HCT116 (cell line): ENCODE measurements around the gene LYRM9. TPM values are rescaled to one million over a fixed set of nuclear protein-coding genes. Genes with fewer than 3 reads are reported as not detected.

Experiments
- ATAC-seq: fragments of 200-7000 bp; cut with Tn5 transposase; 2 replicates; pipeline ENCODE4 v1.9.1; 2020; ENCODE audit warnings: mild to moderate bottlenecking, moderate library complexity
- BruUV-seq: library from RNA; stranded (reverse); fragments of 400-500 nt; replicated peaks from 2 replicates; lab custom pipeline; 2021; lab: Mats Ljungman, UMichigan
- CTCF ChIA-PET: fragments of 300-600 bp; sonication (Branson Sonifier 250); formaldehyde crosslinking; loops from one replicate; lab custom pipeline; 2021; ENCODE audit warnings: antibody characterized with exemption; lab: Charles Lee
- POLR2A ChIA-PET: fragments of 300-600, 350-600 bp; sonication (Branson Sonifier 250); formaldehyde crosslinking; loops from one replicate; lab custom pipeline; 2021; ENCODE audit warnings: antibody characterized with exemption; lab: Charles Lee
- RAD21 ChIA-PET, 2 experiments: fragments of 300-600 bp; sonication (Branson Sonifier 250); formaldehyde crosslinking; loops; one replicate each; lab custom pipeline; 2023; ENCODE audit warnings: low total read pairs in 2 of 2; ENCODE audit not compliant: uncharacterized antibody in 2 of 2, unreplicated experiment in 2 of 2, low non-redundant PET in 1 of 2; lab: Charles Lee
- DNase-seq: peaks from one replicate; pipeline ENCODE4 v3.0.0-alpha.2; 2010; ENCODE audit warnings: low read depth, low spot score
- H2AFZ ChIP-seq: fragments of 200-600 bp; shearing (Covaris generic), sonication (generic); 2 replicates; pipeline ENCODE4 v1.6.1; 2017; ENCODE audit warnings: low read depth, mixed run types, mixed read lengths, antibody characterized with exemption, low read length; ENCODE audit not compliant: poor library complexity, severe bottlenecking
- H3K27ac ChIP-seq: 2 replicates; pipeline ENCODE4 v1.5.1; 2012; ENCODE audit warnings: low read depth, low read length
- H3K27me3 ChIP-seq: fragments of 200-600 bp; sonication (generic); 2 replicates; pipeline ENCODE4 v1.6.1; 2016; ENCODE audit warnings: mixed run types, low read length, mixed read lengths; ENCODE audit not compliant: insufficient read depth
- H3K36me3 ChIP-seq, 2 experiments: fragments of 200-500 bp in 1 of 2; fragments of 200-600 bp in 1 of 2; sonication (Bioruptor generic) in 1 of 2; sonication (generic) in 1 of 2; 2 replicates each; pipeline versions ENCODE4 v1.5.1 to v1.6.1; 2014 to 2016; ENCODE audit warnings: low read length in 2 of 2, inconsistent platforms in 1 of 2, mixed read lengths in 1 of 2, mixed run types in 1 of 2; ENCODE audit not compliant: insufficient read depth in 2 of 2, control insufficient read depth in 1 of 2
- H3K4me1 ChIP-seq, 2 experiments: fragments of 200-600 bp in 1 of 2; sonication (generic) in 1 of 2; 2 replicates each; pipeline versions ENCODE4 v1.5.1 to v1.6.1; 2012 to 2017; ENCODE audit warnings: low read length in 2 of 2, inconsistent platforms in 1 of 2, mild to moderate bottlenecking in 1 of 2, mixed read lengths in 1 of 2, mixed run types in 1 of 2, moderate library complexity in 1 of 2; ENCODE audit not compliant: insufficient read depth in 2 of 2, control insufficient read depth in 1 of 2
- H3K4me2 ChIP-seq: fragments of 200-600 bp; sonication (generic); 2 replicates; pipeline ENCODE4 v1.6.1; 2017; ENCODE audit warnings: mixed run types, low read length, mixed read lengths
- H3K4me3 ChIP-seq, 2 experiments: fragments of 200-600 bp in 1 of 2; sonication (generic) in 1 of 2; replicated peaks in 1 of 2; 2 replicates each; pipeline ENCODE4 v1.5.1; 2011 to 2016; ENCODE audit warnings: low read length in 2 of 2, control low read depth in 1 of 2, low read depth in 1 of 2, mild to moderate bottlenecking in 1 of 2, mixed read lengths in 1 of 2, mixed run types in 1 of 2
- H3K79me2 ChIP-seq: fragments of 200-600 bp; sonication (generic); 2 replicates; pipeline ENCODE4 v1.6.1; 2017; ENCODE audit warnings: mild to moderate bottlenecking, mixed run types, low read length, moderate library complexity, mixed read lengths; ENCODE audit not compliant: insufficient read depth
- H3K9ac ChIP-seq: fragments of 200-600 bp; sonication (generic); 2 replicates; pipeline ENCODE4 v1.6.1; 2016; ENCODE audit warnings: low read length, mixed read lengths
- H3K9me2 ChIP-seq: fragments of 200-600 bp; sonication (generic), shearing (Covaris generic); 2 replicates; pipeline ENCODE4 v1.6.1; 2017; ENCODE audit warnings: mixed run types, mild to moderate bottlenecking, moderate library complexity; ENCODE audit not compliant: insufficient read depth
- H3K9me3 ChIP-seq, 2 experiments: fragments of 200-500 bp in 1 of 2; fragments of 200-600 bp in 1 of 2; sonication (Bioruptor generic) in 1 of 2; sonication (generic) in 1 of 2; 2 replicates each; pipeline ENCODE4 v1.6.1; 2014 to 2017; ENCODE audit warnings: low read length in 2 of 2, mixed read lengths in 2 of 2, inconsistent platforms in 1 of 2, low read depth in 1 of 2, mild to moderate bottlenecking in 1 of 2, mixed run types in 1 of 2, moderate library complexity in 1 of 2; ENCODE audit not compliant: control insufficient read depth in 1 of 2, insufficient read depth in 1 of 2
- H4K20me1 ChIP-seq: fragments of 200-600 bp; sonication (generic), shearing (Covaris generic); 2 replicates; pipeline ENCODE4 v1.6.1; 2017; ENCODE audit warnings: mixed run types, mild to moderate bottlenecking, moderate library complexity; ENCODE audit not compliant: insufficient read depth
- ATF3 ChIP-seq: IDR thresholded peaks from 2 replicates; pipeline ENCODE4 v1.6.1; 2012
- CBX3 ChIP-seq: IDR thresholded peaks from 2 replicates; pipeline ENCODE4 v1.6.1; 2012; ENCODE audit warnings: low read depth
- CEBPB ChIP-seq: IDR thresholded peaks from 2 replicates; pipeline ENCODE4 v1.6.1; 2012; ENCODE audit warnings: low read depth
- CTCF ChIP-seq, 3 experiments: fragments of 200-600 bp in 1 of 3; sonication (generic) in 1 of 3; IDR thresholded peaks in 2 of 3; conservative IDR thresholded peaks in 1 of 3; 2 replicates each; pipeline ENCODE4 v1.5.1; 2012 to 2017; ENCODE audit warnings: low read depth in 2 of 3, low read length in 2 of 3, antibody characterized with exemption in 1 of 3, borderline replicate concordance in 1 of 3, control low read depth in 1 of 3, mild to moderate bottlenecking in 1 of 3, mixed read lengths in 1 of 3, mixed run types in 1 of 3, moderate library complexity in 1 of 3; ENCODE audit not compliant: insufficient read depth in 1 of 3
- EGR1 ChIP-seq: IDR thresholded peaks from 2 replicates; pipeline ENCODE4 v1.6.1; 2012; ENCODE audit warnings: low read depth
- EZH2 ChIP-seq: fragments of 200-600 bp; sonication (generic); IDR thresholded peaks from 2 replicates; pipeline ENCODE4 v1.6.1; 2017; ENCODE audit warnings: antibody characterized with exemption, mixed run types
- JUND ChIP-seq: IDR thresholded peaks from 2 replicates; pipeline ENCODE4 v1.6.1; 2012
- MAX ChIP-seq: IDR thresholded peaks from 2 replicates; pipeline ENCODE4 v1.6.1; 2012
- POLR2A ChIP-seq: IDR thresholded peaks from 2 replicates; pipeline ENCODE4 v1.7.0; 2011; ENCODE audit warnings: borderline replicate concordance; ENCODE audit not compliant: insufficient read depth, insufficient read length; ENCODE audit errors: extremely low read depth
- POLR2AphosphoS5 ChIP-seq: IDR thresholded peaks from 2 replicates; pipeline ENCODE4 v1.6.1; 2011; ENCODE audit warnings: mild to moderate bottlenecking, low read depth, low read length, moderate library complexity
- REST ChIP-seq: IDR thresholded peaks from 2 replicates; pipeline ENCODE4 v1.6.1; 2012; ENCODE audit warnings: low read depth
- SIN3A ChIP-seq: IDR thresholded peaks from 2 replicates; pipeline ENCODE4 v1.6.1; 2012; ENCODE audit warnings: low read depth
- SP1 ChIP-seq: IDR thresholded peaks from 2 replicates; pipeline ENCODE4 v1.6.1; 2012; ENCODE audit warnings: low read depth
- SRF ChIP-seq: IDR thresholded peaks from 2 replicates; pipeline ENCODE4 v1.6.1; 2012; ENCODE audit warnings: low read depth
- YY1 ChIP-seq: IDR thresholded peaks from 2 replicates; pipeline ENCODE4 v1.6.1; 2011; ENCODE audit warnings: low read length, low read depth, moderate library complexity, mild to moderate bottlenecking; ENCODE audit not compliant: insufficient replicate concordance; ENCODE audit errors: extremely low read depth
- ZBTB33 ChIP-seq: IDR thresholded peaks from 2 replicates; pipeline ENCODE4 v1.6.1; 2011; ENCODE audit warnings: mild to moderate bottlenecking, low read length, moderate library complexity; ENCODE audit not compliant: insufficient replicate concordance; ENCODE audit errors: extremely low read depth
- ZNF274 ChIP-seq: fragments of 200-500 bp; sonication (Bioruptor generic); IDR thresholded peaks from 2 replicates; pipeline ENCODE4 v1.6.1; 2014; ENCODE audit warnings: mild to moderate bottlenecking, low read depth, low read length, inconsistent platforms
- intact Hi-C: fragments of 100-400 bp; cut with micrococcal nuclease; formaldehyde crosslinking; loops from 2 replicates; pipeline ENCODE4 v1.10.0; 2022
- total RNA-seq: library from RNA; stranded (reverse); gene quantifications from one replicate; pipeline ENCODE4 v1.2.1, GENCODE V29; 2021; ENCODE audit not compliant: unreplicated experiment

The LYRM9 gene
- total RNA-seq, 1 experiment from 2014 or later = 4.8 TPM

GRCh38 chr17:27882162-27882840, 10.9 kb downstream of the LYRM9 start:
- no peak for DNase-seq
- RAD21 ChIA-PET = no interaction called here
- Histone ChIP-seq H3K9me3 (no peaks in the 10 kb centered on the region), H3K9ac (no peak overlapping the region)
- no peak for TF ChIP-seq JUND
- no peak for TF ChIP-seq EGR1
- TF ChIP-seq SIN3A = no peak
- TF ChIP-seq CBX3 = no peak
- TF ChIP-seq SP1 = no peak
- no peak for TF ChIP-seq POLR2A
- no peak for TF ChIP-seq CTCF (IDR thresholded peaks at IDR 0.05 in 2 of 3, conservative IDR thresholded peaks at IDR 0.05 in 1 of 3; ENCODE audit: borderline replicate concordance in 1 of 3, insufficient read depth in 1 of 3, low read depth in 2 of 3, low read length in 2 of 3)
- no peak for TF ChIP-seq ZNF274
- TF ChIP-seq ATF3 = no peak
- no peak for TF ChIP-seq SRF
- TF ChIP-seq ZBTB33 = no peak
- TF ChIP-seq EZH2 = no peak
- TF ChIP-seq CEBPB = no peak
- TF ChIP-seq REST = no peak
- no peak for TF ChIP-seq POLR2AphosphoS5
- TF ChIP-seq YY1 = no peak
- TF ChIP-seq MAX = no peak
- TF ChIP-seq, all 23 proteins: peak for 0
- ChIA-PET CTCF (interaction anchor here (0.7 to 6.5 kb wide), 4 partner anchors 11 to 369 kb away, joined by 4 to 57 read pairs (median 12); partner anchors contain the start of gene LYRM9), POLR2A (no interaction called here)
- Histone ChIP-seq H3K9me2 (no peaks in the 10 kb centered on the region), H3K4me2 (no peak overlapping the region), H2AFZ (no peak overlapping the region), H3K36me3 (no peaks in the 10 kb centered on the region), H4K20me1 (no peaks in the 10 kb centered on the region), H3K4me1 (no peaks in the 10 kb centered on the region), H3K79me2 (no peaks in the 10 kb centered on the region), H3K27me3 (no peaks in the 10 kb centered on the region), H3K4me3 (no peak overlapping the region), H3K27ac (no peak overlapping the region)
- intact Hi-C loops = loop anchor here (5.0 kb wide), 1 partner anchor 275 kb away; no protein-coding TSS in a partner anchor
- no TSS peak for BruUV-seq
- no peak for ATAC-seq
